ENCODE measurements around the gene ANAPC7.

ANAPC7 gene

DNA sequence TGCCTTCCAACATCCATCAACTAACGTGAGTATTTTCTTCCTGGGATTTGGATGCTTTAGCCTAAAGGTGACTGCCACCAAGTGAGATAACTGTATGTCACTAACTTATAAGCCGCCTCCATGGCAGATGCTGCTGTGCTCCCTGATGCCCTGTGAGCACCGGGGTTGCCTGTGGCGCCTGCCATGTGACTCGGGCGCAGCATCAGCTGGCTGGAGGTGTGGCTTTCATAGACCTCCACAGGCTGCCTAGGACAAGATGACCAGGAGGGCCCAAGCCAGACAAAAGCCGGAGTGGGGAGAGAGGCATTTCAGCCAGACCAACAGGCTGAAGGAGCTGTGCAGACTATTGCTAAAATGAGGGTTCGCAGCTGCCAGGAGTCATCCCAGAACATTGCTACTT is 55.7 kb downstream of the ANAPC7 start:
- POLR2A ChIA-PET = no interaction called here
- DNase-seq (ENCODE audit: extremely low spot score) = no peak
- TF ChIP-seq FOXM1 (IDR thresholded peaks at IDR 0.05; ENCODE audit: borderline replicate concordance) (no peak), SP1 (IDR thresholded peaks at IDR 0.05) (no peak), SUZ12 (IDR thresholded peaks at IDR 0.05) (no peak), HDGF (IDR thresholded peaks at IDR 0.05; ENCODE audit: borderline replicate concordance) (no peak), FOXA1 (IDR thresholded peaks at IDR 0.05) (no peak), L3MBTL2 (conservative IDR thresholded peaks at IDR 0.05) (no peak), TARDBP (IDR thresholded peaks at IDR 0.05) (no peak), BHLHE40 (IDR thresholded peaks at IDR 0.05; ENCODE audit: borderline replicate concordance) (no peak), ZNF384 (IDR thresholded peaks at IDR 0.05) (no peak), NFRKB (IDR thresholded peaks at IDR 0.05) (no peak), FOXK2 (IDR thresholded peaks at IDR 0.05) (no peak), ARNT (IDR thresholded peaks at IDR 0.05) (no peak), CTBP1 (IDR thresholded peaks at IDR 0.05; ENCODE audit: borderline replicate concordance) (no peak), ELF4 (IDR thresholded peaks at IDR 0.05) (no peak), LEF1 (IDR thresholded peaks at IDR 0.05; ENCODE audit: borderline replicate concordance) (no peak)
- TF ChIP-seq, protein P1, sequence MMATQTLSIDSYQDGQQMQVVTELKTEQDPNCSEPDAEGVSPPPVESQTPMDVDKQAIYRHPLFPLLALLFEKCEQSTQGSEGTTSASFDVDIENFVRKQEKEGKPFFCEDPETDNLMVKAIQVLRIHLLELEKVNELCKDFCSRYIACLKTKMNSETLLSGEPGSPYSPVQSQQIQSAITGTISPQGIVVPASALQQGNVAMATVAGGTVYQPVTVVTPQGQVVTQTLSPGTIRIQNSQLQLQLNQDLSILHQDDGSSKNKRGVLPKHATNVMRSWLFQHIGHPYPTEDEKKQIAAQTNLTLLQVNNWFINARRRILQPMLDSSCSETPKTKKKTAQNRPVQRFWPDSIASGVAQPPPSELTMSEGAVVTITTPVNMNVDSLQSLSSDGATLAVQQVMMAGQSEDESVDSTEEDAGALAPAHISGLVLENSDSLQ (IDR thresholded peaks at IDR 0.05) = no peak
- CTCF ChIA-PET = interaction anchor here (1.0 kb wide), 1 partner anchor 83 kb away, joined by 4 read pairs; no protein-coding TSS in a partner anchor

DNA sequence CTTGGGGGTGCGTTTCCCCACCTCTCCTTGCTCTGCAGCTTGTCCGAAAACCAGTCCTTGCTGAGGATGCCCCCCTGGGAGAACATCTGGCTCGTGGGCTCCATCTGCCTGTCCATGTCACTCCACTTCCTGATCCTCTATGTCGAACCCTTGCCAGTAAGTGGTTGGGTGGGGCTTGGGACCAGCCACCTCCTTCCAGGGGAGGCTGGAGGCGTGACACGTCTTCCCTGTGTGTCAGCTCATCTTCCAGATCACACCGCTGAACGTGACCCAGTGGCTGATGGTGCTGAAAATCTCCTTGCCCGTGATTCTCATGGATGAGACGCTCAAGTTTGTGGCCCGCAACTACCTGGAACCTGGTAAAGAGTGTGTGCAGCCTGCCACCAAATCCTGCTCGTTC is 57.5 kb downstream of the ANAPC7 start:
- ChIA-PET CTCF (no interaction called here), POLR2A (no interaction called here)
- DNase-seq (ENCODE audit: extremely low spot score) = no peak
- TF ChIP-seq ELF4 (IDR thresholded peaks at IDR 0.05) (no peak), FOXM1 (IDR thresholded peaks at IDR 0.05; ENCODE audit: borderline replicate concordance) (no peak), SP1 (IDR thresholded peaks at IDR 0.05) (no peak), ARNT (IDR thresholded peaks at IDR 0.05) (no peak), FOXA1 (IDR thresholded peaks at IDR 0.05) (no peak), ZNF384 (IDR thresholded peaks at IDR 0.05) (no peak), SUZ12 (IDR thresholded peaks at IDR 0.05) (no peak), CTBP1 (IDR thresholded peaks at IDR 0.05; ENCODE audit: borderline replicate concordance) (no peak), FOXK2 (IDR thresholded peaks at IDR 0.05) (no peak), L3MBTL2 (conservative IDR thresholded peaks at IDR 0.05) (no peak), NFRKB (IDR thresholded peaks at IDR 0.05) (no peak), HDGF (IDR thresholded peaks at IDR 0.05; ENCODE audit: borderline replicate concordance) (no peak), BHLHE40 (IDR thresholded peaks at IDR 0.05; ENCODE audit: borderline replicate concordance) (no peak), TARDBP (IDR thresholded peaks at IDR 0.05) (no peak), LEF1 (IDR thresholded peaks at IDR 0.05; ENCODE audit: borderline replicate concordance) (no peak)
- TF ChIP-seq, protein P1 (IDR thresholded peaks at IDR 0.05) = no peak

DNA sequence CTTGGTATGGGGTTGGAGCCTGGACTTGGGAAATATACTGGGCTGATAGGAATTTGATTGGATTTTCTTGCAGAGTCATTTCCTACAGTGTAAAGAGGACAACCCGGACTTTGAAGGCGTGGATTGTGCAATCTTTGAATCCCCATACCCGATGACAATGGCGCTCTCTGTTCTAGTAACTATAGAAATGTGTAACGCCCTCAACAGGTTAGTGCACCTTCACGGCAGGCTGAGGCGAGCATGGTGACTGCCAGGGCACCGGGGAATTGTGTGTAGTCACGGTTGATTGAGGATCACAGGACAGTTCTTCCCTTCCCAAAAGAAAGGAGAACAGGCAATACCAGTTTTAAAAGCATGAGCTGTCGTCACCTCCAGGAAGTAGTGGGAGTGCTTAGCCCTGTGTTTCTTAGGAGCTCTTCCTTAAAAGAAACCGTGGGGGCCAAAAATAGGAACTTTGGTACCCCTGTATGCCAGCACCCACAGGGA is 58.3 kb downstream of the ANAPC7 start:
- CTCF ChIA-PET = no interaction called here
- POLR2A ChIA-PET = no interaction called here
- TF ChIP-seq ARNT (IDR thresholded peaks at IDR 0.05) = no peak
- no peak for TF ChIP-seq LEF1 (IDR thresholded peaks at IDR 0.05; ENCODE audit: borderline replicate concordance)
- TF ChIP-seq L3MBTL2 (conservative IDR thresholded peaks at IDR 0.05) = no peak
- TF ChIP-seq FOXA1 (IDR thresholded peaks at IDR 0.05) = no peak
- TF ChIP-seq, protein P1 (IDR thresholded peaks at IDR 0.05) = no peak
- TF ChIP-seq FOXK2 (IDR thresholded peaks at IDR 0.05) = no peak
- no peak for TF ChIP-seq HDGF (IDR thresholded peaks at IDR 0.05; ENCODE audit: borderline replicate concordance)
- no peak for TF ChIP-seq ZNF384 (IDR thresholded peaks at IDR 0.05)
- no peak for TF ChIP-seq ELF4 (IDR thresholded peaks at IDR 0.05)
- TF ChIP-seq BHLHE40 (IDR thresholded peaks at IDR 0.05; ENCODE audit: borderline replicate concordance) = no peak
- no peak for TF ChIP-seq NFRKB (IDR thresholded peaks at IDR 0.05)
- TF ChIP-seq CTBP1 (IDR thresholded peaks at IDR 0.05; ENCODE audit: borderline replicate concordance) = no peak
- no peak for TF ChIP-seq SP1 (IDR thresholded peaks at IDR 0.05)
- no peak for DNase-seq (ENCODE audit: extremely low spot score)

DNA sequence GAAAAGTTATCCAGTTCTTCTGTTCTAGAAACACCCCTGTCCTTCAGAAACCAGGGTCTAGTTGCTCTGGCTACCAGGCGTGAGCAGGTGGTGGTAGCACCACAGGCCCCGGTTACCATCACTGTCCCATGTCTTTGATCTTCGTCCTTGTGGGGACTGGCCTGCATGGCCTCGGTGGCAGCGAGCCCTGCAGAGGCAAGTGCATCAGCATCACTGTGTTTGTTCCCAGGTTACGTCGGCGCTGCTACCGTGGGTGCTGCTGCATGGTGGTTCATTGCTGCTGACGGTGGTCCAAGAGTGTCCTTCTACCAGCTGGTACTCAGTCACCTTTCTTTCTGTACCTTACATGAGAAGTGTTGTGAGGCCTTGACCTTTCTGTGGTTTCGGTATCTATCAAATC is 58.9 kb downstream of the ANAPC7 start:
- DNase-seq (ENCODE audit: extremely low spot score) = no peak
- TF ChIP-seq L3MBTL2 (conservative IDR thresholded peaks at IDR 0.05) (no peak), SP1 (IDR thresholded peaks at IDR 0.05) (no peak), ARNT (IDR thresholded peaks at IDR 0.05) (no peak), TARDBP (IDR thresholded peaks at IDR 0.05) (no peak), ZNF384 (IDR thresholded peaks at IDR 0.05) (no peak), SUZ12 (IDR thresholded peaks at IDR 0.05) (no peak), LEF1 (IDR thresholded peaks at IDR 0.05; ENCODE audit: borderline replicate concordance) (no peak), HDGF (IDR thresholded peaks at IDR 0.05; ENCODE audit: borderline replicate concordance) (no peak), FOXK2 (IDR thresholded peaks at IDR 0.05) (no peak), NFRKB (IDR thresholded peaks at IDR 0.05) (no peak), FOXM1 (IDR thresholded peaks at IDR 0.05; ENCODE audit: borderline replicate concordance) (no peak), ELF4 (IDR thresholded peaks at IDR 0.05) (no peak), FOXA1 (IDR thresholded peaks at IDR 0.05) (no peak), BHLHE40 (IDR thresholded peaks at IDR 0.05; ENCODE audit: borderline replicate concordance) (no peak), CTBP1 (IDR thresholded peaks at IDR 0.05; ENCODE audit: borderline replicate concordance) (no peak)
- TF ChIP-seq, protein P1 (IDR thresholded peaks at IDR 0.05) = no peak
- ChIA-PET CTCF (no interaction called here), POLR2A (no interaction called here)

DNA sequence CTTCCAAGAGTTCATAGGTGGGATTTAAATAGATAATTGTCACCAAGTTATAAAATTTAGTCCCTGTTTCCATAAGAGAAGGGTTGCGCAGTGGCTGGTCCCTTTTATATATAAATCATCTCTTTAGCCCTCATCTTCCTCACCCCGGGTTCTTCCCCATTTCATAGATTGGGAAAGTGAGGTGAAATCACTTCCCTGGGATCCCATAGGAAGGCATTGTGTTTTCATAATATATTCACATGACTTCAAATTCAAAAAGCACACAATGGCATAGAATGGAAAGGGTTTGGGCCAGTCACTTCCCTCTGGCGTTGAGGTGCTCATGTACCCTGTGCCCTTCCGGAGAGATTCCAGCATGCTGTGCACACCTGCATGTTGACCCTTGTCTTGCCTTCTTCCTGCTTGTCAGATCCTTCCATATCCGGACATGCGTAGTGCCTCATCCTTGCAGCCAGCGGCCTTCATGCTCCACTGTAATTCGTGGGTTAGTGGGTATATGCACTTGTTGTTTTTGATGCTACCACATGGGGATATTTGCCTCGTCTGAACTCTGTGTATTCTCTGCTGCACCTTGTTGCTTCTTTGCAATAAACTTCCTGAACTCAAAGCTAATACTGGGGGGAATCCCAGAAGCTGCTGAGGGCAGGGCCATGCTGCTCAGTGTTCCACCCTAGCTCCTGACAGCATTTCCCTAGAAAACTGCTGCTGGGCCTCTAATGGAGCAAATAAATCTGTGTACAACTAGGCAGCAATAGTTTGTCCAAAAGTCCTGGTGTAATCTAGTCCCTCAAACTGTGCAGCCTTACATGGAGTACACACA is 59.6 kb downstream of the ANAPC7 start:
- no peak for TF ChIP-seq NFRKB (IDR thresholded peaks at IDR 0.05)
- no peak for TF ChIP-seq SP1 (IDR thresholded peaks at IDR 0.05)
- TF ChIP-seq, protein P1 (IDR thresholded peaks at IDR 0.05) = no peak
- no peak for TF ChIP-seq FOXM1 (IDR thresholded peaks at IDR 0.05; ENCODE audit: borderline replicate concordance)
- no peak for TF ChIP-seq FOXA1 (IDR thresholded peaks at IDR 0.05)
- no peak for TF ChIP-seq HDGF (IDR thresholded peaks at IDR 0.05; ENCODE audit: borderline replicate concordance)
- no peak for TF ChIP-seq ZNF384 (IDR thresholded peaks at IDR 0.05)
- TF ChIP-seq TARDBP (IDR thresholded peaks at IDR 0.05) = no peak
- no peak for TF ChIP-seq LEF1 (IDR thresholded peaks at IDR 0.05; ENCODE audit: borderline replicate concordance)
- TF ChIP-seq BHLHE40 (IDR thresholded peaks at IDR 0.05; ENCODE audit: borderline replicate concordance) = no peak
- TF ChIP-seq SUZ12 (IDR thresholded peaks at IDR 0.05) = no peak
- TF ChIP-seq FOXK2 (IDR thresholded peaks at IDR 0.05) = no peak
- no peak for TF ChIP-seq ARNT (IDR thresholded peaks at IDR 0.05)
- TF ChIP-seq L3MBTL2 (conservative IDR thresholded peaks at IDR 0.05) = no peak
- no peak for TF ChIP-seq ELF4 (IDR thresholded peaks at IDR 0.05)
- TF ChIP-seq CTBP1 (IDR thresholded peaks at IDR 0.05; ENCODE audit: borderline replicate concordance) = no peak
- POLR2A ChIA-PET = no interaction called here
- DNase-seq (ENCODE audit: extremely low spot score) = no peak
- CTCF ChIA-PET = no interaction called here

All from HEK293T (cell line).